H1 (cell line): ENCODE data around the gene SPTB. TPM values are rescaled to one million over a fixed set of nuclear protein-coding genes. Genes with fewer than 3 reads are reported as not detected.

ENCODE experiments used
- CEBPB ChIP-seq: IDR thresholded peaks from 2 replicates; pipeline ENCODE4 v1.6.1; 2012; ENCODE audit warnings: low read depth, low read length
- KDM4A ChIP-seq: IDR thresholded peaks from one replicate; pipeline ENCODE4 v1.7.1; 2012; ENCODE audit warnings: low read depth, mild to moderate bottlenecking, moderate library complexity, low read length, inconsistent platforms; ENCODE audit not compliant: severe bottlenecking
- polyA plus RNA-seq, 7 experiments: library from polyadenylated mRNA; depleted of rRNA in 3 of 7; stranded (reverse) in 5 of 7; unstranded in 2 of 7; fragments of >200 nt in 5 of 7; fragments of 200-250 nt in 2 of 7; gene quantifications; 1 replicate in 5 of 7; 2 replicates in 1 of 7; 4 replicates in 1 of 7; pipeline versions ENCODE4 v1.2.1 to v1.2.3, GENCODE V29; 2011 to 2013; ENCODE audit warnings: missing spikeins in 2 of 7, mixed read lengths in 2 of 7
- total RNA-seq: library from RNA; stranded (reverse); fragmentation: NEBNext Ultra II Directional; extraction: Animal tissue kit (Norgen Biotek cat#: 25700); gene quantifications from 2 replicates; pipeline ENCODE4 v1.2.1, GENCODE V29; 2021

The SPTB gene
- total and polyA plus RNA-seq, 2 of the 8 experiments (the other 6 are each of a cell fraction or from before 2014, with no cell fraction given): 0.30 to 2.4 TPM

DNA sequence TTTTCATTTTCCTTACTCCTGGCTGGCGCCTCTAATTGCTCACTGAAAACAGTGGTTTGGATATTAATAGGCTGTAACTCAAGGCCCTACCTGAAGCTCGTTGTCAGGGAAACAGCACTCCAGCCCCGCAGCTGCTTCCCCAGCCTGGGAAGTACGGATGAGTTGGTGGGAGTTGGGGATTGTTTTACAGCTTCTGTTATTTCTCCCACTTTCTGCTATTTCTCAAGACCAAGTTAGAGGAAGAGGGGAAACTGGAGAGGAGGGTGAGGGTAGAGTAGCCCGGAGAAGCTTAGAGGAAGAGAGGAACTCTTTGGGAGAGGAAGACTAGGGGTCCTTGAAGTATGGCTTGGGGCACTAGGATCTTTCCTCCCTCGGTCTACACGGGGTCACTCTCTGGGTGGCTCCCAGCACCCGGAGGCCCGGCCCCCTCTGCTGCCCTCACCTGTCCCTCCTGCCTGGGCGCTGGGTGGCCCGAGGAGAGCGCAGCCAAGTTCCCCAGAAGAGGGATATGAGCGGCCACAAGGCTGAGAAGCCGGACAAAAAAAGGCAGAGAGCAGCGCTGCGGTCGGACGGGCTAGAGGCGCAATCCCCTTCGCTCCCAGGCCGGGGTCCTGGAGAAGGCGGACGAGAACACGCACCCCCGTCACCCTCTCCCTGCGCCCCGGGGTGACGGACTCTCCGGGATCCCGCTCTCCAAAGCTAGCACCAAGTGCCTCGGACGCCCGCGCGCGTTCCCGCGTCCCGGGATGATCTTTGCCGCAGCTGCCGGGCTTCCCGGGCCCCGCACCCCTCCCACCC is 671 bp downstream of the SPTB start (continued):
- TF ChIP-seq KDM4A: peak; percentile 63
- no peak for TF ChIP-seq CEBPB
